Brain microvascular endothelial cell (primary cell): Measurements from ENCODE around the gene ADCY3.

Source experiments
- DNase-seq: peaks from one replicate; pipeline ENCODE4 v3.0.0-alpha.2; 2020
- H3K27ac ChIP-seq: fragments of 250-450 bp; sonication (Bioruptor Pico); 2 replicates; pipeline ENCODE4 v1.5.1; 2020; ENCODE audit warnings: mild to moderate bottlenecking, moderate library complexity
- H3K27me3 ChIP-seq: fragments of 250-450 bp; sonication (Bioruptor Pico); replicated peaks from 2 replicates; pipeline ENCODE4 v1.5.1; 2020; ENCODE audit warnings: mild to moderate bottlenecking
- H3K36me3 ChIP-seq: fragments of 250-450 bp; sonication (Bioruptor Pico); replicated peaks from 2 replicates; pipeline ENCODE4 v1.5.1; 2020; ENCODE audit warnings: mild to moderate bottlenecking
- H3K4me3 ChIP-seq: 2 replicates; pipeline ENCODE4 v1.5.1; 2011; ENCODE audit warnings: low read depth, mild to moderate bottlenecking, control low read depth, low read length, moderate library complexity
- CTCF ChIP-seq: IDR thresholded peaks from 2 replicates; pipeline ENCODE4 v1.5.1; 2011; ENCODE audit warnings: low read depth, mild to moderate bottlenecking, moderate library complexity, low read length, control low read depth, inconsistent platforms; ENCODE audit errors: missing control alignments
- in situ Hi-C: cut with HindIII; loops from 2 replicates; pipeline ENCODE4 v1.10.0; 2017; ENCODE audit warnings: low sequenced_read_pairs, low pct_ligation_motif_present

Gene ADCY3

GRCh38 chr2:24877646-24878045 lies 42.4 kb downstream of the ADCY3 start:
- Histone ChIP-seq H3K27me3 (no peaks in the 10 kb centered on the region), H3K4me3 (no peak overlapping the region), H3K27ac (no peak overlapping the region), H3K36me3 (no peaks in the 10 kb centered on the region)
- no peak for DNase-seq
- in situ Hi-C loops: no loop called here
- TF ChIP-seq CTCF: no peak

- no peak overlapping the region for H3K27ac ChIP-seq
- no peak for TF ChIP-seq CTCF
- DNase-seq: no peak
- H3K36me3 ChIP-seq: no peaks in the 10 kb centered on the region
- in situ Hi-C loops: no loop called here
- H3K4me3 ChIP-seq: no peak overlapping the region
- H3K27me3 ChIP-seq: no peaks in the 10 kb centered on the region
These were observed 43.0 kb downstream of the ADCY3 start for GRCh38 chr2:24877067-24877466.

GRCh38 chr2:24875901-24876300 lies 44.1 kb downstream of the ADCY3 start:
- DNase-seq: no peak
- TF ChIP-seq CTCF: no peak
- Histone ChIP-seq H3K27me3 (no peaks in the 10 kb centered on the region), H3K36me3 (no peaks in the 10 kb centered on the region), H3K27ac (no peak overlapping the region), H3K4me3 (no peak overlapping the region)
- in situ Hi-C loops: no loop called here

- DNase-seq: no peak
- no peak overlapping the region for H3K27ac ChIP-seq
- in situ Hi-C loops: no loop called here
- no peaks in the 10 kb centered on the region for H3K27me3 ChIP-seq
- no peak overlapping the region for H3K4me3 ChIP-seq
- no peaks in the 10 kb centered on the region for H3K36me3 ChIP-seq
- TF ChIP-seq CTCF: no peak
These were observed 44.8 kb downstream of the ADCY3 start for GRCh38 chr2:24875272-24875671.

- TF ChIP-seq CTCF: no peak
- H3K27me3 ChIP-seq: no peaks in the 10 kb centered on the region
- in situ Hi-C loops: no loop called here
- DNase-seq: no peak
- no peak overlapping the region for H3K27ac ChIP-seq
- H3K4me3 ChIP-seq: no peak overlapping the region
- no peaks in the 10 kb centered on the region for H3K36me3 ChIP-seq
These were observed 46.0 kb downstream of the ADCY3 start for GRCh38 chr2:24874035-24874434.

- in situ Hi-C loops: no loop called here
- H3K27me3 ChIP-seq: no peaks in the 10 kb centered on the region
- TF ChIP-seq CTCF: no peak
- H3K36me3 ChIP-seq: no peaks in the 10 kb centered on the region
- H3K4me3 ChIP-seq: no peak overlapping the region
- DNase-seq: no peak
- no peak overlapping the region for H3K27ac ChIP-seq
These were observed 46.4 kb downstream of the ADCY3 start for GRCh38 chr2:24873619-24874018.
